A549 (cell line): ENCODE data around the gene HOXA10.

Experiments used
- CHD2 ChIP-seq: fragments of 150-350 bp; IDR thresholded peaks from 2 replicates; pipeline ENCODE4 v1.6.1; 2014; ENCODE audit warnings: low read length; ENCODE audit not compliant: partially characterized antibody
- CTCF ChIP-seq: fragments of >200 bp; sonication (Bioruptor Twin); formaldehyde crosslinking; IDR thresholded peaks from 3 replicates; pipeline ENCODE4 v1.5.1; 2016
- EP300 ChIP-seq, 2 experiments: fragments of >200 bp; sonication (Bioruptor Twin); formaldehyde crosslinking; IDR thresholded peaks; 2 replicates in 1 of 2; 3 replicates in 1 of 2; pipeline ENCODE4 v1.6.1; 2016 to 2017
- ESRRA ChIP-seq: fragments of 150-350 bp; IDR thresholded peaks from 2 replicates; pipeline ENCODE4 v1.6.1; 2014; ENCODE audit warnings: mild to moderate bottlenecking, low read length, borderline replicate concordance
- HMGXB4 ChIP-seq: fragments of 250-450 bp; sonication (Bioruptor Pico); IDR thresholded peaks from 2 replicates; pipeline ENCODE4 v1.5.0; 2021; ENCODE audit warnings: mild to moderate bottlenecking, moderate library complexity, borderline replicate concordance
- JUNB ChIP-seq: fragments of >200 bp; sonication (Bioruptor Twin); formaldehyde crosslinking; IDR thresholded peaks from 2 replicates; pipeline ENCODE4 v1.6.1; 2016
- KDM5A ChIP-seq: fragments of 200-600 bp; sonication (generic); IDR thresholded peaks from 2 replicates; pipeline ENCODE4 v1.6.1; 2016; ENCODE audit warnings: antibody characterized with exemption, mild to moderate bottlenecking
- MAFK ChIP-seq: fragments of 450-650 bp; IDR thresholded peaks from 2 replicates; pipeline ENCODE4 v1.6.1; 2014; ENCODE audit not compliant: partially characterized antibody
- NPAS2 ChIP-seq: fragments of 250-450 bp; sonication (Bioruptor Pico); IDR thresholded peaks from 2 replicates; pipeline ENCODE4 v1.8.0; 2022; ENCODE audit warnings: mild to moderate bottlenecking, moderate library complexity, borderline replicate concordance
- PHF8 ChIP-seq: fragments of 200-600 bp; sonication (generic); IDR thresholded peaks from 2 replicates; pipeline ENCODE4 v1.6.1; 2016; ENCODE audit warnings: low read depth, mild to moderate bottlenecking, antibody characterized with exemption, moderate library complexity, borderline replicate concordance
- POLR2A ChIP-seq: IDR thresholded peaks from 2 replicates; pipeline ENCODE4 v1.6.1; 2012; ENCODE audit warnings: mild to moderate bottlenecking, low read length
- SMC3 ChIP-seq: fragments of >200 bp; sonication (Bioruptor Twin); formaldehyde crosslinking; IDR thresholded peaks from 3 replicates; pipeline ENCODE4 v1.6.1; 2018; ENCODE audit warnings: inconsistent platforms
- TP53 ChIP-seq: fragments of 250-450 bp; sonication (Bioruptor Pico); IDR thresholded peaks from 2 replicates; pipeline ENCODE4 v1.5.0; 2021; ENCODE audit warnings: mild to moderate bottlenecking, moderate library complexity
- USF2 ChIP-seq: fragments of 450-650 bp; IDR thresholded peaks from 2 replicates; pipeline ENCODE4 v1.6.1; 2014; ENCODE audit warnings: antibody characterized with exemption

- TF ChIP-seq CTCF (peak; percentile 67), EP300 (IDR thresholded peaks at IDR 0.05) (no peak), CHD2 (no peak), USF2 (no peak), TP53 (CRISPR knock-in tag) (no peak), POLR2A (no peak), MAFK (no peak), HMGXB4 (CRISPR knock-in tag) (no peak), KDM5A (no peak), SMC3 (peak; percentile 86), JUNB (no peak), NPAS2 (CRISPR knock-in tag) (no peak), PHF8 (no peak), ESRRA (no peak)
Observed at GRCh38 chr7:27210441-27211083, 36.4 kb upstream of the HOXA10 start.
